Kidney glomerular epithelial cell (primary cell): ENCODE measurements around the gene PCDHB5.
"Not testable (repeated sequence)": the region's sequence is repeated elsewhere in the genome, so short reads cannot be mapped to it uniquely, and the experiment has no call there.

Experiments used
- DNase-seq: peaks from one replicate; lab custom pipeline; 2025; lab: John Stamatoyannopoulos, UW

The PCDHB5 gene

GRCh38 chr5:141135030-141135717, at the start of gene PCDHB5:
Gene PCDHB5, plus strand, starts transcription at chr5:141135206. Its CDS starts 229 bp downstream, at chr5:141135435.
- DNase-seq, result no peak

GRCh38 chr5:141094481-141095262, 40.3 kb upstream of the PCDHB5 start, which contains the start of gene PCDHB2:
Gene PCDHB2, plus strand, starts transcription at chr5:141094615. Its CDS starts 176 bp downstream, at chr5:141094791.
- peak; percentile 52 for DNase-seq

- DNase-seq, result no peak
These were observed 39.8 kb upstream of the PCDHB5 start for GRCh38 chr5:141095263-141095641.

GRCh38 chr5:141096181-141096580, 38.8 kb upstream of the PCDHB5 start:
- DNase-seq, result not testable (repeated sequence)

- not testable (repeated sequence) for DNase-seq
These were observed 38.4 kb upstream of the PCDHB5 start for GRCh38 chr5:141096586-141096985.

GRCh38 chr5:141100243-141100805, 34.7 kb upstream of the PCDHB5 start, which contains the start of gene PCDHB3:
Gene PCDHB3, plus strand, starts transcription at chr5:141100473. Its CDS starts 177 bp downstream, at chr5:141100650.
- peak; percentile 9 for DNase-seq

GRCh38 chr5:141101059-141101458, 33.9 kb upstream of the PCDHB5 start:
- DNase-seq, result no peak

- not testable (repeated sequence) for DNase-seq
These were observed 32.9 kb upstream of the PCDHB5 start for GRCh38 chr5:141102070-141102469.

- DNase-seq, result not testable (repeated sequence)
These were observed 32.5 kb upstream of the PCDHB5 start for GRCh38 chr5:141102471-141102870.

GRCh38 chr5:141105350-141105749, 29.7 kb upstream of the PCDHB5 start:
- no peak for DNase-seq

GRCh38 chr5:141119250-141119649, 15.8 kb upstream of the PCDHB5 start:
- DNase-seq, result no peak

GRCh38 chr5:141121563-141121962, 13.4 kb upstream of the PCDHB5 start, which contains the start of gene PCDHB4:
Gene PCDHB4, plus strand, starts transcription at chr5:141121818. Its CDS starts 181 bp downstream, at chr5:141121999.
- no peak for DNase-seq

GRCh38 chr5:141121985-141122384, 13.0 kb upstream of the PCDHB5 start:
- no peak for DNase-seq

- DNase-seq, result not testable (repeated sequence)
These were observed 11.4 kb upstream of the PCDHB5 start for GRCh38 chr5:141123396-141124135.

GRCh38 chr5:141127305-141127704, 7.7 kb upstream of the PCDHB5 start:
- no peak for DNase-seq

GRCh38 chr5:141135718-141136266, 786 bp downstream of the PCDHB5 start:
- DNase-seq, result no peak

- DNase-seq, result not testable (repeated sequence)
These were observed 2.3 kb downstream of the PCDHB5 start for GRCh38 chr5:141137346-141137745.

GRCh38 chr5:141149812-141150211, 14.8 kb downstream of the PCDHB5 start, which contains the start of gene PCDHB6:
Gene PCDHB6, plus strand, starts transcription at chr5:141150057. Its CDS starts 201 bp downstream, at chr5:141150258.
- peak; percentile 36 for DNase-seq

- DNase-seq, result no peak
These were observed 15.4 kb downstream of the PCDHB5 start for GRCh38 chr5:141150224-141150992.

- DNase-seq, result no peak
These were observed 16.0 kb downstream of the PCDHB5 start for GRCh38 chr5:141150993-141151325.

- not testable (repeated sequence) for DNase-seq
These were observed 16.6 kb downstream of the PCDHB5 start for GRCh38 chr5:141151632-141152031.
